HG03457 (cell line): Measurements from ENCODE around the gene CALHM4.
"Not testable (repeated sequence)": the region's sequence is repeated elsewhere in the genome, so short reads cannot be mapped to it uniquely, and the experiment has no call there.

Experiments used
- ATAC-seq: cut with Tn5 transposase; IDR thresholded peaks from one replicate; pipeline ENCODE4 v1.9.1; 2021; ENCODE audit warnings: moderate number of reproducible peaks; ENCODE audit not compliant: unreplicated experiment

CALHM4 gene

GRCh38 chr6:116572162-116572561 lies 18.6 kb downstream of the CALHM4 start:
- ATAC-seq = no peak

DNA sequence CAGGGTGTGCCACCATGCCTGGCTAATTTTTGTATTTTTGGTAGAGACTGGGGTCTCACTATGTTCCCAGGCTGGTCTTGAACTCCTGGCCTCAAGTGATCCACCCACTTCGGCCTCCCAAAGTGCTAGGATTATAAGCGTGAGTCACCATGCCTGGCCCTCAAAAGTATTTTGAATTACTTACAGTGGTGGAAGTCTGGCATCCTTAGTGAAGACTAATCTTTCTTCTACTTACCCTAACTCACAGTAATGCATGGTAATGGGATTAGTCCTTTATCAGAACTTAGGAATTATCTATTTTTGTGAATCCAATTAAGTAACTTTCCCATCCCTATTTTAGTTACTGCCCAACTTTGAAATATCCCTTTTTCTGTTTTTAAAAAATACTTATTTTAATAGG lies 21.7 kb downstream of the CALHM4 start:
- no peak for ATAC-seq

DNA sequence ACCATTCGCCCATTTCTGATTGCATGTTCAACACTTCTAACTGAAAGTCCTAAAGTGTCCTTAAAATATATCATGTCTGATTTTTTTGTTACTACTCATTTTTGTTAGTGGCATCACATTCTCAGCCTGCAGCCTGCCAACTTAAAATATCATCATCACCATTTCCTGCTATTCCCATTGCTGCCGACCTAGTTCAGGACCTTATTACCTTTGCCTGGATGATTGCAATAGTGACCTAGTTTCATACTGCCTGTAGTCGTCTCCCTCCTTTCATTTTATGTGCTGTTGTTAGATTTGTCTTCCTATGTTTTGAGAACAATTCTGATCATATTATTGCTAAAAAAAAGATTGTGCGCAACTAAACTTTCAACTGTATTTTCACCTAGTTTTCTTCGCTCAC lies 23.9 kb downstream of the CALHM4 start:
- no peak for ATAC-seq

DNA sequence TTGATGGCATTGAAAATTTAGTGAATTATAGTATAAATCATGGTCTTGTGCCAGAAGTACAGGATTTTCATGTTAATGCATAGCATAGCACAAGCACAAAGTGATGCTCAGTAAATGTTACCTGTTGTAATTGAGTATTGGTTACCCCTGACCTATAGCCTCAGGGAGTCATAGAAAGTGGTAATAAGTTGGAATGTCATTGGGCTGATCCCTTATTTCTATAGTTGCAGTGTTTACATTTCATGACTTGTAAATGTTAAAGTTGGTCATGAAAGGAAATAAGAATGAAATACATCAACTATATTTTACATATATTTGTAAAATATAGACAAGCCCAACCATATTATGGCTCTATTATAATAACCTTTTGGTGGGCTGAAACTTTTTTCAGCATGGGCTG lies 24.8 kb downstream of the CALHM4 start:
- ATAC-seq = no peak

GRCh38 chr6:116579143-116579542 lies 25.6 kb downstream of the CALHM4 start:
- no peak for ATAC-seq

- ATAC-seq = no peak
Measured at GRCh38 chr6:116580198-116580597, 26.6 kb downstream of the CALHM4 start.

DNA sequence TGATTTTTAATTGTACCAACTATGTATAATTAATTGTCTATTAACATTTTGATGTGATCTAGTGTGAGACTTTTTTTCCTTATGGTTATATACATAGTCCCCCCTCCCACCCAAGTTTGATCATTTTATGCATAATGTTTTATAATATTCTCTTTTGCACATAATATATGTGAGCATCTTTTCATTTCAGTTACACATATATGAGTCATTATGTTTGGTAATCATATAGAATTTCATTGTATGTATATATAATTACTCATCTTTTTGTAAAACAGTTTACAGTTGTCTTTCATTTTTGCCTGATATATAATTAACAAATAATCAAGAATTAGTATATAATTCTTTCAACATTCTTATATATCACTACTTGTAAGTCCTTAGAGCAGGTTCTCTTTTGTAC lies 32.7 kb downstream of the CALHM4 start:
- no peak for ATAC-seq

DNA sequence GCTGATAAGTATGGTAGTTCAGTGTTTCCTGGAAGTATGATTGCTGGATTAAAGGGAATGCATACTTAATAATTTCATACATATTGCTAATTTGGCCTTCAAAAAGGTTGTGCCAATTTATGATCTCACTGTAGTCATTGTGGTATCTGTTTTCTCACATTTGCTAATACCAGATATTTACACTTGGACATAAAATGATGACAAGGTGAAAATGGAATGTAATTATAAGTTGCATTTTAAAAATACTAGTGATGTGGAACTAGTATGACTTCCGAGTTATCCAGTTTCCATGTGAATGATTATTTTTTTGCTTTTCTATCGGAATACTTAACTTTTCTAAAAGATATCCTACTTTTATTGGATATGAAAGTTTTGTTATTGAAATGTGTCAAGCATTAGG lies 33.2 kb downstream of the CALHM4 start:
- no peak for ATAC-seq

GRCh38 chr6:116595247-116595646 lies 41.7 kb downstream of the CALHM4 start:
- no peak for ATAC-seq

- ATAC-seq = no peak
Measured at GRCh38 chr6:116596815-116597214, 43.3 kb downstream of the CALHM4 start.

- not testable (repeated sequence) for ATAC-seq
Measured at GRCh38 chr6:116603916-116604315, 50.4 kb downstream of the CALHM4 start.

DNA sequence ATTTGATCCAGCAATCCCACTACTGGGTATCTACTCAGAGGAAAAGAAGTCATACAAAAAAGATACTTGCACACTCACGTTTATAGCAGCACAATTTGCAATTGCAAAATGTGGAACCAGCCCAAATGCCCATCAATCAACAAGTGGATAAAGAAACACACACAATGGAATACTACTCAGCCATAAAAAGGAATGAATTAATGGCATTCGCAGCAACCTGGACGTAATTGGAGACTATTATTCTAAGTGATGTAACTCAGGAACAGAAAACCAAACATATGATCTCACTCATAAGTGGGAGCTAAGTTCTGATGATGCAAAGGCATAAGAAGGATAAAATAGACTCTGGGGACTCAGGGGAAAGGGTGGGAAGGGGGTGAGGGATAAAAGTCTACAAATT lies 51.3 kb downstream of the CALHM4 start:
- ATAC-seq = not testable (repeated sequence)

DNA sequence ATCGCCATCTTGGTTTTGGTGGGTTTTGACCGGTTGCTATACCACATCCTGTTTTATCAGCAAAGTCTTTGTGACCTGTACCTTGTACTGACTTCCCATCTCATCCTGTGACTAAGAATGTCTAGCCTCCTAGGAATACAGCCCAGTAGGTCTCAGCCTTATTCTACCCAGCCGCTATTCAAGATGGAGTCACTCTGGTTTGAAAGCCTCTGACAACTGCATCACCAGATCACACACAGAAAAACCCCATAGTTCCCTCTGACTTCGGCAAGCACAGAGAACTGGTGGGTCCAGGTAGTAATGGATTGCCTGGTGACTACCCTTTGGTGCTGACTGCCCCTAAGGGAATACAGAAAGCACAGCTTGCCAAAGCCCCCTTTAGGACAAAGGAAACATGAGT lies 52.4 kb downstream of the CALHM4 start:
- no peak for ATAC-seq
